Fibroblast of skin of left quadriceps (primary cell): Measurements from ENCODE around the gene DDAH1.
"Not testable (repeated sequence)": the region's sequence is repeated elsewhere in the genome, so short reads cannot be mapped to it uniquely, and the experiment has no call there.

Experiments
- DNase-seq, 2 experiments: peaks; one replicate each; pipeline ENCODE4 v3.0.0-alpha.2; 2013; ENCODE audit warnings: low read depth in 2 of 2

DDAH1 gene

DNA sequence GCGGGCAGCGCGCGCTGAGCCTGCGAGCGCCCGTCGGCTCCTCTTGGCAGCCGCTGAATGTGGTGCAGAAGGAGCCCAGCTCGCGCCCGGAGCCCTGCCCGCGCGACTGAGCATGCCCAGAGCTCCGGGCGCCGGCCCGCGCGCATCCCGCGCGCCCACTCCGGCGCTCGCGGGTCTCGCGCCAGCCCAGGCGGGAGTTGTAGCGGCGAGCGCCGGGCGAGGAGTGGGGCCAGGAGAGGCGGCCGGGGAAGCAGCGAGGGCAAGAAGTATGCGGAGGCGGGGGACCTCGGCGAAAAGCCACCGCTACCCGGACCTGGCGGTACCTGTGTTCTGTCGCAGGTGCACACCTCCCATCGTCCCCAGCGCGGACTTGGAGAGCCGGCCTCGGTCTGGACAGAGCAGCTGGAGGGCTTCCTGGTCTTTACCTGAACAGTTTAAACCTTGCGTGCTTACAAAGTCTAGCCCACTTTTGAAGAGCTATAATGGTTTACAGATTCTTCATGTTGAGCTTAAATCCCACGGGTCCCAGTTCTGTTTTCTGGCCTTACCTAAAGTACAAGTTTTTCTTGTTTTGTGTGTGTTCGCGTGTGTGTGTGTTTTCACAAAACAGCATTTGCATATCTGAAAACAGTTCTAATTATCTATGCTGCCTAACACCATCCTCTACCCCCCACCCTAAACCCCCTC lies at the start of gene DDAH1:
Gene DDAH1 (minus strand): TSS at position 61 of the 687 bp plus-strand sequence. CDS start 114 bp downstream, outside the sequence.
- no peak for DNase-seq

DNA sequence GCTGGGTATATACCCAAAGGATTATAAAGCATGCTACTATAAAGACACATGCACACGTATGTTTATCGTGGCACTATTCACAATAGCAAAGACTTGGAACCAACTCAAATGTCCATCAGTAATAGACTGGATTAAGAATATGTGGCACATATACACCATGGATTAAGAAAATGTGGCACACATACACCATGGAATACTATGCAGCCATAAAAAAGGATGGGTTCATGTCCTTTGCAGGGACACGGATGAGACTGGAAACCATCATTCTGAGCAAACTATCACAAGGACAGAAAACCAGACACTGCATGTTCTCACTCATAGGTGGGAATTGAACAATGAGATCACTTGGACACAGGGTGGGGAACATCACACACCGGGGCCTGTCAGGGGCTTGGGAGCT lies 49.0 kb upstream of the DDAH1 start:
- DNase-seq, result not testable (repeated sequence)

- DNase-seq, result no peak
Measured at GRCh38 chr1:85504417-85504816, 39.5 kb upstream of the DDAH1 start.

GRCh38 chr1:85502625-85503083 lies 37.7 kb upstream of the DDAH1 start:
- peak in 1 of 2 experiments; percentile 46 for DNase-seq

- no peak for DNase-seq
Measured at GRCh38 chr1:85502171-85502570, 37.2 kb upstream of the DDAH1 start.

- DNase-seq, result no peak
Measured at GRCh38 chr1:85501355-85501898, 36.5 kb upstream of the DDAH1 start.

DNA sequence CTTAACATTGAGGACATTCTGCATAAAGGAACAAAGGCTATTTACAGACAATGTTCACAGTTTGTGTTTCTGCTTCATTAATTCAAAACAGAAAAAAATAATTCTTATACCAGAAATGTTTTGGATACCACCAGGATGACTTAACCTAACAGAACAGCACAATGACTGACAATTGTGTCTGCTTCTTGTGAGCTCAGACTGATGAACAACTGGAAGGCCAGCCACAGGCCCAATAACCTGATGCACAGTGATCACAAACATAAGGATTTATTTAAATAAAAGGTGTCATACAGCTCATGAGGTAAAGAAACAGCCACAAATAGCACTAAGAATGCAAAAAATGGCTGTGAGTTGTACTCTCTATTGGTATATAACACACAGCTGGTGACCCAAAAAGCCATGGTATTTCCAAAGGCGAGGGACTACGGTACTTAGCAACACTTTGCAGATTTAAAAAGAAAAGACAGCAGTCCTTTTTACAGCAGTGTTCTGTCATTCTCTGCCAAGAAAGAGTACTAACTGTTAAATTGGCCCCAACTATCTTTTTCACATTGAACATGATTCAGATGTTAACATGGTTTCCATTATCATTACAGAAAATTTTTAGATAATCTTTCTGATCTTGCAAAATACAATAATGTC lies 32.1 kb upstream of the DDAH1 start:
- DNase-seq, result peak in 1 of 2 experiments; percentile 4

GRCh38 chr1:85495556-85495955 lies 30.6 kb upstream of the DDAH1 start:
- DNase-seq, result no peak

DNA sequence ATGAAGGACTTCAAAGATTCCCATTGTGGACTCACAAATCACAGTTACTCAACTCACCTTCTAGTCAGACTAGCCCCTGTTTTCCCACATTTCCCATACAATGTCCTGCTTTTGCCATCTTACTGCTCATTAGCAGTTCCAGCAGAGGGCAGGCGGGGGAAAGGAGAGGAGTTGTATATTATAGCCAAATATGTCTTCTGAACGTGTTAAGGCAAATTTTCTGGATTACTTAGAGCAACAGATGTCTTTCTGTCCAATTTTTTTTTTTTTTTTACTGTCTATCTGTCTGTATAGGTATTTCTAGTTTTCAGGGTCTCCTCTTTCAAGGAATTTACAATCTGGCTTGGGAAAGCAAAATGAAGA lies 29.9 kb upstream of the DDAH1 start:
- DNase-seq, result no peak

- DNase-seq, result no peak
Measured at GRCh38 chr1:85494074-85494903, 29.3 kb upstream of the DDAH1 start.

- no peak for DNase-seq
Measured at GRCh38 chr1:85490270-85490985, 25.5 kb upstream of the DDAH1 start.

DNA sequence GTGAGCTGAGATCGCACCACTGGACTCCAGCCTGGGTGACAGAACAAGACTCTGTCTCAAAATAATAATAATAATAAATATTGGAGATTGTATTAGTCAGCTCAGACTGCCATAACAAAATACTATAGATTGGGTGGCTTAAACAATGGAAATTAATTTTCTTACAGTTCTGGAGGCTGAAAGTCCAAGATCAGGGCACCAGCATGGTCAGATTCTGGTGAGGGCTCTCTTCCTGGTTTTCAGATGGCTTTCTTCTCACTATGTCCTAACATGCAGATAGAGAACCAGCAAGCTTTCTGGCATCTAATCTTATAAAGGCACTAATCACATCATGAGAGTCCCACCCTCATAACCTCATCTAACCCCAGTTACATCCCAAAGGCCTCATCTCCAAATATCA lies 23.2 kb upstream of the DDAH1 start:
- DNase-seq, result no peak

- no peak for DNase-seq
Measured at GRCh38 chr1:85485516-85485915, 20.6 kb upstream of the DDAH1 start.

GRCh38 chr1:85484716-85485115 lies 19.8 kb upstream of the DDAH1 start:
- DNase-seq, result no peak

- DNase-seq, result no peak
Measured at GRCh38 chr1:85484264-85484663, 19.3 kb upstream of the DDAH1 start.

GRCh38 chr1:85481688-85482087 lies 16.7 kb upstream of the DDAH1 start:
- no peak for DNase-seq

GRCh38 chr1:85480566-85480965 lies 15.6 kb upstream of the DDAH1 start:
- DNase-seq, result no peak

GRCh38 chr1:85479491-85479890 lies 14.5 kb upstream of the DDAH1 start:
- no peak for DNase-seq

DNA sequence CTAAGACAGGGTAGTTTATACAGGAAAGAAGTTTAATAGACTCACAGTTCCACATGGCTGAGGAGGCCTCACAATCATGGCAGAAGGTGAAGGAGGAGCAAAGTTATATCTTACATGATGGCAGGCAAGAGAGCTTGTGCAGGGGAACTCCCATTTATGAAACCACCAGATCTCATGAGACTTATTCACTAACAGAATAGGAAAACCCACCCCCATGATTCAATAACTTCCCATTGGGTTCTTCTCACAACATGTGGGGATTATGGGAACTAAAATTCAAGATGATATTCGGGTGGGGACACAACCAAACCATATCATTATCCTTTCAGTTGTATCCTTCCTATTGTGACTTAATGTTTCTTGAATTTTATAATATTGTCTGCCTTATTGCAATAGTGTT lies 13.4 kb upstream of the DDAH1 start:
- DNase-seq, result no peak

- no peak for DNase-seq
Measured at GRCh38 chr1:85475055-85475454, 10.1 kb upstream of the DDAH1 start.

GRCh38 chr1:85473390-85473789 lies 8.4 kb upstream of the DDAH1 start:
- DNase-seq, result no peak

GRCh38 chr1:85471558-85471957 lies 6.6 kb upstream of the DDAH1 start:
- DNase-seq, result no peak
